Trophoblast cell (in vitro differentiated cells and primary cell): Measurements from ENCODE around the gene CRYGN.
A peak's percentile ranks its signal among the peaks of the same experiment; 100 is the strongest.

ENCODE experiments used
- DNase-seq, 2 donors: peaks; one replicate each; pipeline ENCODE4 v3.0.0-alpha.2; 2016
- H2AFZ ChIP-seq: 2 replicates; pipeline ENCODE4 v1.6.1; 2013; ENCODE audit warnings: low read length, moderate library complexity, mild to moderate bottlenecking; ENCODE audit not compliant: insufficient read depth, poor library complexity
- H2AK5ac ChIP-seq: 2 replicates; pipeline ENCODE4 v1.6.1; 2013; ENCODE audit warnings: mild to moderate bottlenecking, low read length
- H2BK120ac ChIP-seq: 2 replicates; pipeline ENCODE4 v1.6.1; 2013; ENCODE audit warnings: low read length, mild to moderate bottlenecking, moderate library complexity; ENCODE audit not compliant: insufficient read depth, poor library complexity
- H2BK12ac ChIP-seq: 2 replicates; pipeline ENCODE4 v1.6.1; 2013; ENCODE audit warnings: mild to moderate bottlenecking, low read length, moderate library complexity
- H2BK5ac ChIP-seq: 2 replicates; pipeline ENCODE4 v1.6.1; 2013; ENCODE audit warnings: low read length, low read depth, moderate library complexity, mild to moderate bottlenecking; ENCODE audit not compliant: poor library complexity
- H3K14ac ChIP-seq: 2 replicates; pipeline ENCODE4 v1.6.1; 2013; ENCODE audit warnings: mild to moderate bottlenecking, low read length
- H3K18ac ChIP-seq: 2 replicates; pipeline ENCODE4 v1.6.1; 2013; ENCODE audit warnings: mild to moderate bottlenecking, low read length
- H3K23ac ChIP-seq: 2 replicates; pipeline ENCODE4 v1.6.1; 2013; ENCODE audit warnings: low read length
- H3K27ac ChIP-seq: 2 replicates; pipeline ENCODE4 v1.5.1; 2013; ENCODE audit warnings: low read depth, mild to moderate bottlenecking, inconsistent platforms, low read length, moderate library complexity
- H3K27me3 ChIP-seq: 2 replicates; pipeline ENCODE4 v1.6.1; 2013; ENCODE audit warnings: inconsistent platforms, mild to moderate bottlenecking, low read length, moderate library complexity; ENCODE audit not compliant: insufficient read depth
- H3K36me3 ChIP-seq, 2 experiments: 1 replicate in 1 of 2; 2 replicates in 1 of 2; pipeline ENCODE4 v1.6.1; 2013; ENCODE audit warnings: low read length in 2 of 2, mild to moderate bottlenecking in 2 of 2, moderate library complexity in 1 of 2; ENCODE audit not compliant: insufficient read depth in 2 of 2, control insufficient read depth in 1 of 2
- H3K4ac ChIP-seq: 2 replicates; pipeline ENCODE4 v1.6.1; 2013; ENCODE audit warnings: low read depth, mild to moderate bottlenecking, low read length, moderate library complexity
- H3K4me1 ChIP-seq, 2 experiments: 1 replicate in 1 of 2; 2 replicates in 1 of 2; pipeline ENCODE4 v1.6.1; 2013; ENCODE audit warnings: low read length in 2 of 2, mild to moderate bottlenecking in 2 of 2, moderate library complexity in 1 of 2; ENCODE audit not compliant: insufficient read depth in 2 of 2, control insufficient read depth in 1 of 2
- H3K4me2 ChIP-seq: 2 replicates; pipeline ENCODE4 v1.6.1; 2013; ENCODE audit warnings: inconsistent platforms, mild to moderate bottlenecking, low read length, moderate library complexity
- H3K4me3 ChIP-seq: 2 replicates; pipeline ENCODE4 v1.5.1; 2013; ENCODE audit warnings: mild to moderate bottlenecking, low read depth, low read length, inconsistent platforms
- H3K79me1 ChIP-seq: one replicate; pipeline ENCODE4 v1.6.1; 2013; ENCODE audit warnings: low read length
- H3K79me2 ChIP-seq: 2 replicates; pipeline ENCODE4 v1.6.1; 2013; ENCODE audit warnings: low read length, mild to moderate bottlenecking; ENCODE audit not compliant: control insufficient read depth, insufficient read depth, poor library complexity
- H3K9ac ChIP-seq: 2 replicates; pipeline ENCODE4 v1.6.1; 2013; ENCODE audit warnings: mild to moderate bottlenecking, low read length
- H3K9me3 ChIP-seq: 2 replicates; pipeline ENCODE4 v1.6.1; 2013; ENCODE audit warnings: low read depth, mild to moderate bottlenecking, control low read depth, inconsistent platforms, low read length; ENCODE audit not compliant: insufficient read depth
- H4K12ac ChIP-seq: 2 replicates; pipeline ENCODE4 v1.6.1; 2013; ENCODE audit warnings: low read depth, mild to moderate bottlenecking, low read length, moderate library complexity
- H4K8ac ChIP-seq: 2 replicates; pipeline ENCODE4 v1.6.1; 2013; ENCODE audit warnings: low read depth, mild to moderate bottlenecking, low read length, moderate library complexity
- H4K91ac ChIP-seq: one replicate; pipeline ENCODE4 v1.6.1; 2013; ENCODE audit warnings: low read depth, mild to moderate bottlenecking, low read length, moderate library complexity
- WGBS: extraction: QIAGEN DNeasy Blood & Tissue Kit; methylation state at CpG from one replicate; pipeline ENCODE4 v1.1.7; 2013; ENCODE audit warnings: missing lambda C conversion rate; ENCODE audit not compliant: insufficient read length, insufficient coverage; ENCODE audit errors: extremely low coverage; 5-methylcytosine and 5-hydroxymethylcytosine counted together

CRYGN gene

GRCh38 chr7:151410405-151411390 is 29.2 kb downstream of the CRYGN start:
- H3K9ac ChIP-seq, result peak overlapping the region; percentile 30
- H2BK5ac ChIP-seq, result peak overlapping the region; percentile 80
- H2AK5ac ChIP-seq, result no peak overlapping the region
- H3K79me2 ChIP-seq, result peaks cover 12% of the 10 kb centered on the region
- H3K18ac ChIP-seq, result peak overlapping the region; percentile 66
- peak overlapping the region; percentile 88 for H2BK120ac ChIP-seq
- H3K4ac ChIP-seq, result peak overlapping the region; percentile 84
- H4K91ac ChIP-seq, result peak overlapping the region; percentile 83
- H3K27me3 ChIP-seq, result no peaks in the 10 kb centered on the region
- peaks cover 10 to 16% of the 10 kb centered on the region in 2 experiments for H3K4me1 ChIP-seq
- no peak for DNase-seq
- H3K9me3 ChIP-seq, result no peaks in the 10 kb centered on the region
- H3K4me3 ChIP-seq, result peak overlapping the region; percentile 79
- peak overlapping the region; percentile 86 for H4K8ac ChIP-seq
- H3K4me2 ChIP-seq, result peak overlapping the region; percentile 69
- WGBS, result no CpG with 5 or more reads among the region's 55 CpGs
- H3K14ac ChIP-seq, result peak overlapping the region; percentile 63
- H2AFZ ChIP-seq, result peak overlapping the region; percentile 96
- peak overlapping the region; percentile 92 for H2BK12ac ChIP-seq
- H3K79me1 ChIP-seq, result peaks cover 11% of the 10 kb centered on the region
- no peak overlapping the region for H3K23ac ChIP-seq
- peak overlapping the region; percentile 39 for H4K12ac ChIP-seq
- no peak overlapping the region for H3K27ac ChIP-seq
- H3K36me3 ChIP-seq, result peaks cover 0 to 4% of the 10 kb centered on the region in 2 experiments

GRCh38 chr7:151409667-151410404 is 30.1 kb downstream of the CRYGN start, which contains the start of gene WDR86:
Gene WDR86, minus strand, starts transcription at chr7:151410038. Its CDS starts 449 bp downstream, at chr7:151409589.
- Histone ChIP-seq H4K8ac (peak within 1 kb of the TSS; percentile 86), H3K14ac (peak within 1 kb of the TSS; percentile 63), H3K79me1 (peaks cover 11% of the 10 kb centered on the region), H3K4me2 (peak within 1 kb of the TSS; percentile 69), H2BK5ac (peak within 1 kb of the TSS; percentile 80), H4K91ac (peak within 1 kb of the TSS; percentile 83), H2BK120ac (peak within 1 kb of the TSS; percentile 88), H3K23ac (no peak within 1 kb of the TSS), H3K27me3 (no peaks in the 10 kb centered on the region), H2AK5ac (no peak within 1 kb of the TSS), H4K12ac (peak within 1 kb of the TSS; percentile 39), H3K36me3 (peaks cover 0 to 4% of the 10 kb centered on the region in 2 experiments), H3K4ac (peak within 1 kb of the TSS; percentile 84), H3K18ac (peak within 1 kb of the TSS; percentile 74), H2AFZ (peak within 1 kb of the TSS; percentile 96), H3K4me1 (peaks cover 14 to 18% of the 10 kb centered on the region in 2 experiments), H3K9me3 (no peaks in the 10 kb centered on the region), H3K4me3 (peak within 1 kb of the TSS; percentile 79), H3K9ac (peak within 1 kb of the TSS; percentile 68), H3K27ac (no peak within 1 kb of the TSS), H3K79me2 (peaks cover 12% of the 10 kb centered on the region), H2BK12ac (peak within 1 kb of the TSS; percentile 92)
- no CpG with 5 or more reads among the region's 75 CpGs for WGBS
- DNase-seq, result no peak

- no CpG with 5 or more reads among the region's 61 CpGs for WGBS
- Histone ChIP-seq H3K79me2 (peaks cover 12% of the 10 kb centered on the region), H4K8ac (peak overlapping the region; percentile 38), H3K9ac (peak overlapping the region; percentile 68), H3K4me3 (peak overlapping the region; percentile 79), H2BK5ac (no peak overlapping the region), H3K23ac (no peak overlapping the region), H4K91ac (peak overlapping the region; percentile 83), H3K36me3 (peaks cover 0 to 4% of the 10 kb centered on the region in 2 experiments), H3K4me2 (peak overlapping the region; percentile 69), H4K12ac (peak overlapping the region; percentile 17), H3K27ac (no peak overlapping the region), H2BK12ac (peak overlapping the region; percentile 56), H3K18ac (peak overlapping the region; percentile 74), H2AK5ac (no peak overlapping the region), H2AFZ (peak overlapping the region; percentile 31), H3K79me1 (peaks cover 11% of the 10 kb centered on the region), H2BK120ac (no peak overlapping the region), H3K27me3 (no peaks in the 10 kb centered on the region), H3K14ac (peak overlapping the region; percentile 43), H3K4me1 (peaks cover 20 to 24% of the 10 kb centered on the region in 2 experiments), H3K4ac (peak overlapping the region; percentile 68), H3K9me3 (no peaks in the 10 kb centered on the region)
- DNase-seq, result no peak
These were observed 30.9 kb downstream of the CRYGN start for GRCh38 chr7:151408839-151409666.
